Sigmoid colon (tissue), 7 donors: Measurements from ENCODE around the gene SLC1A3. TPM values are rescaled to one million over a fixed set of nuclear protein-coding genes. Genes with fewer than 3 reads are reported as not detected.

ENCODE experiments used
- DNase-seq: peaks from one replicate; pipeline ENCODE4 v3.0.0-alpha.2; 2019
- H3K27ac ChIP-seq, 4 donors: fragments of 200-600 bp; sonication (generic); one replicate each; pipeline ENCODE4 v1.5.1; 2016 to 2019; ENCODE audit warnings: mild to moderate bottlenecking in 1 of 4
- H3K27me3 ChIP-seq, 3 donors: fragments of 200-600 bp; sonication (generic); one replicate each; pipeline ENCODE4 v1.5.1; 2019; ENCODE audit warnings: mild to moderate bottlenecking in 1 of 3
- H3K36me3 ChIP-seq, 4 donors: fragments of 200-600 bp; sonication (generic); one replicate each; pipeline ENCODE4 v1.5.1; 2016 to 2019
- H3K4me1 ChIP-seq, 4 donors: fragments of 200-600 bp; sonication (generic); one replicate each; pipeline ENCODE4 v1.5.1; 2017 to 2019
- H3K4me3 ChIP-seq, 4 donors: fragments of 200-600 bp; sonication (generic); one replicate each; pipeline ENCODE4 v1.5.1; 2017 to 2019; ENCODE audit warnings: mild to moderate bottlenecking in 2 of 4, moderate library complexity in 1 of 4
- H3K9me3 ChIP-seq, 4 donors: fragments of 200-600 bp in 3 of 4; sonication (generic) in 3 of 4; one replicate each; pipeline versions ENCODE4 v1.5.1 to v1.6.1; 2013 to 2019
- CTCF ChIP-seq, 4 experiments: fragments of 450-650 bp in 3 of 4; fragments of 200-600 bp in 1 of 4; IDR thresholded peaks; one replicate each; pipeline ENCODE4 v1.5.1; 2016 to 2019; ENCODE audit warnings: antibody characterized with exemption in 4 of 4, mild to moderate bottlenecking in 3 of 4, moderate library complexity in 2 of 4
- EP300 ChIP-seq, 4 donors: sonication (generic); formaldehyde crosslinking; IDR thresholded peaks; one replicate each; pipeline ENCODE4 v1.6.1; 2017; ENCODE audit warnings: antibody characterized with exemption in 4 of 4
- POLR2A ChIP-seq, 2 donors: fragments of 450-650 bp; IDR thresholded peaks; one replicate each; pipeline ENCODE4 v1.6.1; 2016; ENCODE audit warnings: antibody characterized with exemption in 2 of 2, mild to moderate bottlenecking in 2 of 2, moderate library complexity in 2 of 2
- POLR2AphosphoS5 ChIP-seq, 4 donors: sonication (generic); formaldehyde crosslinking; IDR thresholded peaks; one replicate each; pipeline ENCODE4 v1.6.1; 2017; ENCODE audit warnings: antibody characterized with exemption in 4 of 4
- WGBS, 2 donors: extraction: QIAGEN DNeasy Blood & Tissue Kit; methylation state at CpG; one replicate each; pipeline ENCODE4 v1.1.7; 2013; 5-methylcytosine and 5-hydroxymethylcytosine counted together
- intact Hi-C: fragments of 100-400 bp; cut with DNase I; formaldehyde crosslinking; loops from one replicate; pipeline ENCODE4 v1.15.1; 2023
- polyA plus RNA-seq, 3 donors: library from polyadenylated mRNA; stranded (reverse); fragments of 200-250 nt; gene quantifications; one replicate each; pipeline ENCODE4 v1.2.3, GENCODE V29; 2013
- small RNA-seq, 3 donors: library from RNA; depleted of rRNA; stranded (forward); fragments of <200 nt; gene quantifications; one replicate each; pipeline ENCODE3, GENCODE V24; 2016
- total RNA-seq, 4 donors: library from RNA; depleted of rRNA; stranded (reverse); fragments of >200 nt; gene quantifications; one replicate each; pipeline ENCODE4 v1.1.0, GENCODE V29; 2016
- donor health status: healthy with polysubstance abuse.
- donor health status: Bipolar disorder and iron deficiency.
- donor health status: healthy.

SLC1A3 gene
- total and polyA plus RNA-seq, 7 donors: 1.8 to 23.6 (median 16.8) TPM

DNA sequence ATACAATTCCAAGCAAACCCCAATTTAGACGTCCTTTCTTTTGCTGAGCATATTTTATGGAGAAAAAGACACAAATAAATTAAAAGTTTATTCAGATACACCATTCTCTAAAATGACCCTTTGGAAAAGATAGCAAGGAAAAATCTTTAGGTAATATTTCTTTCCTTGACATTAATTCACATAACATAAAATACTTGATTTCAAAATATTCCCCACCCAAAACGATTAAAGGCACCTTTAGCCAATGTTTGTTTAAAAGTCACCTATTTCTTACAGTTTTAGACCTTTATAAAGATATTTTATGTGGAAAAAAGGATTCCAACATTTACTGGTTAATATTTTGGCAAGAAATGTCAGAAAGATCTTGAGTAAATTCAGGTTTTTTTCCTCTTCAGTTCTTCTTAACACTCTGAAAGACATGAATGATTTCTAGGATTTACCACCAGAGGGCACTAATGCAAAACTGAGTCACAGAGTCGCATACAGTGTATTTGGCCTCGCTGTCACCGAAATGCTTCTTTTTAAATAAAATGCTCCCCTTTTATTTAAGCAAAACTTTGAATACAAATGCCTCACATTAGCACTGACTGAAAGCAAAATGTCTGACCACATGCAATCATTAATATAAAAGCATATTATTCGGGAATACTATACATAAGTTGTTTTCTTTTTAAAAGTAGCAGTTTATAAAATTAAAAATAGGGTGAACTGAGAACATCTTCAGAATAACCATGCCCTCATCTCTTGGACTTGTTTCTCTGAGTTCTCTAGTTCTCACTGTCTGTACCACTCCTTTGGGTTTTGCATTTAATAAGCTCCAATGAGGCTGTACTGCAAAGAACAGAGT lies 122.5 kb downstream of the SLC1A3 start:
- peaks cover 0 to 5% (median 2%) of the 10 kb centered on the region in 4 donors for H3K4me1 ChIP-seq
- no peaks in the 10 kb centered on the region for H3K36me3 ChIP-seq
- no peaks in the 10 kb centered on the region for H3K27me3 ChIP-seq
- no peak overlapping the region for H3K4me3 ChIP-seq
- intact Hi-C loops: loop anchor here (2.0 kb wide), 1 partner anchor 142 kb away; no protein-coding TSS in a partner anchor
- H3K9me3 ChIP-seq: no peaks in the 10 kb centered on the region
- TF ChIP-seq POLR2A (IDR thresholded peaks at IDR 0.05): no peak
- peak in 3 of 4 experiments; percentile 26 to 75 (median 41) for TF ChIP-seq CTCF (IDR thresholded peaks at IDR 0.05)
- no peak for DNase-seq
- WGBS, 2 donors: 31 to 43% methylated on average over 6 of the region's 6 CpGs
- H3K27ac ChIP-seq: no peak overlapping the region

GRCh38 chr5:36730537-36731216 lies 124.3 kb downstream of the SLC1A3 start:
- Histone ChIP-seq H3K27me3 (no peaks in the 10 kb centered on the region), H3K9me3 (no peaks in the 10 kb centered on the region), H3K36me3 (no peaks in the 10 kb centered on the region), H3K4me1 (peaks cover 0 to 5% (median 2%) of the 10 kb centered on the region in 4 donors), H3K4me3 (no peak overlapping the region), H3K27ac (no peak overlapping the region)
- no peak for DNase-seq
- WGBS, 2 donors: 85 to 94% methylated on average over 6 of the region's 6 CpGs
- intact Hi-C loops: no loop called here
- no peak for TF ChIP-seq EP300 (IDR thresholded peaks at IDR 0.05)

DNA sequence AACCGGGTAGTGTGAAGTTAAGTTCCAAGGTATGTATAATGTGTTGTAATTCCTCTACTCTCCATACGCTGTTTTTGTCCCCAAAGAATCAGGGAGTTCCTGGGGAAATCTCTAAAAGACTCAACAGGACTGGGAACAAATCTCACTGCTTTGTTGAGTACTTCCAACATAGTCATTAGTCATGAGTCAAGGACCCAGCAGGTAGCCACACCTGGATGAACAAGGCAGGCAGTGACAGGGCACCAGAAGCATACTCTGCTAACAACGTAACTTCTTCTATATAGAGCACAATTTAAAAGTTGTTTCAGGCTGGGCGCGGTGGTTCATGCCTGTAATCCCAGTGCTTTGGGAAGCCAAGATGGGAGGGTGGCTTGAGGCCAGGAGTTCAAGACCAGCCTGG lies 126.8 kb downstream of the SLC1A3 start:
- DNase-seq: no peak
- peaks cover 0 to 5% (median 2%) of the 10 kb centered on the region in 4 donors for H3K4me1 ChIP-seq
- no peak overlapping the region for H3K4me3 ChIP-seq
- H3K27ac ChIP-seq: no peak overlapping the region
- 86 to 89% methylated on average over 5 of the region's 5 CpGs for WGBS, 2 donors
- no peaks in the 10 kb centered on the region for H3K9me3 ChIP-seq
- H3K27me3 ChIP-seq: peaks cover 0 to 3% (median 2%) of the 10 kb centered on the region in 3 donors
- no peak for TF ChIP-seq EP300 (IDR thresholded peaks at IDR 0.05)
- H3K36me3 ChIP-seq: no peaks in the 10 kb centered on the region
- intact Hi-C loops: no loop called here

DNA sequence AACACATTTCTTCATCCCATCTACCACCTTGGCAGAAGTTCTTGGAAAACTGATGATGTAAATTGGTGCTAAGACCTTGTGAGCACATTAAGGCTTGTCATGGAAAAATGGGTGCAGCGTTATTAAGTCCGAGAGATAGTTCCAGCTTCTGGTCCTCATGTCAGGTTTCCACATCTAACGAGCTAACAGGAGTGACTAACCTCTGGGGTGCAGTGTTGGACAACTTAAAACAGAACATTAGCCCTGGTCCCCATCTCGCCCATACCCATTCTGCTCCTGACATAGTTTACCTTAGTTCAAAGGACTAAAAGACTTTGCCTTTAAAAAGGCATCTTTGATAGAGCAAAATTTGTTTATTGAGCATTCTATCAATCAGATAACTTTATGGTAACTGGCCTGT lies 128.0 kb downstream of the SLC1A3 start:
- H3K4me1 ChIP-seq: no peaks in the 10 kb centered on the region
- intact Hi-C loops: no loop called here
- 22 to 47% methylated on average over 4 of the region's 4 CpGs for WGBS, 2 donors
- peaks cover 0 to 8% (median 3%) of the 10 kb centered on the region in 3 donors for H3K27me3 ChIP-seq
- no peaks in the 10 kb centered on the region for H3K9me3 ChIP-seq
- no peak for DNase-seq
- H3K27ac ChIP-seq: no peak overlapping the region
- no peaks in the 10 kb centered on the region for H3K36me3 ChIP-seq
- no peak overlapping the region for H3K4me3 ChIP-seq
- TF ChIP-seq EP300 (IDR thresholded peaks at IDR 0.05): no peak
- TF ChIP-seq POLR2A (IDR thresholded peaks at IDR 0.05): no peak
- no peak for TF ChIP-seq CTCF (IDR thresholded peaks at IDR 0.05)
- TF ChIP-seq POLR2AphosphoS5 (IDR thresholded peaks at IDR 0.05): no peak

- Histone ChIP-seq H3K36me3 (no peaks in the 10 kb centered on the region), H3K27me3 (peaks cover 0 to 8% (median 3%) of the 10 kb centered on the region in 3 donors), H3K27ac (no peak overlapping the region), H3K4me3 (no peak overlapping the region), H3K4me1 (no peaks in the 10 kb centered on the region), H3K9me3 (no peaks in the 10 kb centered on the region)
- no peak for TF ChIP-seq EP300 (IDR thresholded peaks at IDR 0.05)
- TF ChIP-seq POLR2AphosphoS5 (IDR thresholded peaks at IDR 0.05): no peak
- TF ChIP-seq CTCF (IDR thresholded peaks at IDR 0.05): no peak
- no peak for TF ChIP-seq POLR2A (IDR thresholded peaks at IDR 0.05)
- DNase-seq: no peak
- intact Hi-C loops: loop anchor here (5.0 kb wide), 1 partner anchor 266 kb away; no protein-coding TSS in a partner anchor
Observed at GRCh38 chr5:36735891-36736290, 129.5 kb downstream of the SLC1A3 start.

Small RNA genes within 50 kb of the gene (small RNA-seq; reads per million reads assigned to genes)
- 0 reads per million in 3 donors for gene AC010631.1
